VCaP (cell line): ENCODE data around the gene RAB9B.

ENCODE experiments used
- H3K27ac ChIP-seq: fragments of 450-650 bp; 2 replicates; pipeline ENCODE4 v1.5.1; 2017
- TF ChIP-seq, protein P1 (sequence below): fragments of 450-650 bp; conservative IDR thresholded peaks from 2 replicates; pipeline ENCODE4 v1.5.1; 2017; ENCODE audit warnings: mild to moderate bottlenecking, moderate library complexity

RAB9B gene

DNA sequence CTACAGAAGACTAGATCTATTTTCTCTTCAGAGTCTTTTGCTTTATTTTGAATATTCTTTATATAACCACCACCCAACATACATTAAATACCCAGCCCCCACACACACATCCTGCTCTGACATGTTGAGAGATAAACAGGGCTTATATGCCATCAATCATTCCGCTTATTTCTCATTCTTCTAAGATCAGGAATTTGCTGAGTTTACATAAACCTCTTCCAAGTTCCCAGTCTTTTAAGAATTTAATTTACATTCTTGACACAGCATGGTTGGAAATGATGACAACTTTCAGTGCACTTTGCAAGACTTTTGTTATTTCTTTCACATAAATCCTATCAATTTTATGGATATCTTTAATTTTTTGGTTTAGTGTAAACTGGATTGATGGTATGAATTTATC is 17.5 kb upstream of the RAB9B start:
- TF ChIP-seq, protein P1, sequence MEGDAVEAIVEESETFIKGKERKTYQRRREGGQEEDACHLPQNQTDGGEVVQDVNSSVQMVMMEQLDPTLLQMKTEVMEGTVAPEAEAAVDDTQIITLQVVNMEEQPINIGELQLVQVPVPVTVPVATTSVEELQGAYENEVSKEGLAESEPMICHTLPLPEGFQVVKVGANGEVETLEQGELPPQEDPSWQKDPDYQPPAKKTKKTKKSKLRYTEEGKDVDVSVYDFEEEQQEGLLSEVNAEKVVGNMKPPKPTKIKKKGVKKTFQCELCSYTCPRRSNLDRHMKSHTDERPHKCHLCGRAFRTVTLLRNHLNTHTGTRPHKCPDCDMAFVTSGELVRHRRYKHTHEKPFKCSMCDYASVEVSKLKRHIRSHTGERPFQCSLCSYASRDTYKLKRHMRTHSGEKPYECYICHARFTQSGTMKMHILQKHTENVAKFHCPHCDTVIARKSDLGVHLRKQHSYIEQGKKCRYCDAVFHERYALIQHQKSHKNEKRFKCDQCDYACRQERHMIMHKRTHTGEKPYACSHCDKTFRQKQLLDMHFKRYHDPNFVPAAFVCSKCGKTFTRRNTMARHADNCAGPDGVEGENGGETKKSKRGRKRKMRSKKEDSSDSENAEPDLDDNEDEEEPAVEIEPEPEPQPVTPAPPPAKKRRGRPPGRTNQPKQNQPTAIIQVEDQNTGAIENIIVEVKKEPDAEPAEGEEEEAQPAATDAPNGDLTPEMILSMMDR = no peak
- H3K27ac ChIP-seq = no peak overlapping the region

DNA sequence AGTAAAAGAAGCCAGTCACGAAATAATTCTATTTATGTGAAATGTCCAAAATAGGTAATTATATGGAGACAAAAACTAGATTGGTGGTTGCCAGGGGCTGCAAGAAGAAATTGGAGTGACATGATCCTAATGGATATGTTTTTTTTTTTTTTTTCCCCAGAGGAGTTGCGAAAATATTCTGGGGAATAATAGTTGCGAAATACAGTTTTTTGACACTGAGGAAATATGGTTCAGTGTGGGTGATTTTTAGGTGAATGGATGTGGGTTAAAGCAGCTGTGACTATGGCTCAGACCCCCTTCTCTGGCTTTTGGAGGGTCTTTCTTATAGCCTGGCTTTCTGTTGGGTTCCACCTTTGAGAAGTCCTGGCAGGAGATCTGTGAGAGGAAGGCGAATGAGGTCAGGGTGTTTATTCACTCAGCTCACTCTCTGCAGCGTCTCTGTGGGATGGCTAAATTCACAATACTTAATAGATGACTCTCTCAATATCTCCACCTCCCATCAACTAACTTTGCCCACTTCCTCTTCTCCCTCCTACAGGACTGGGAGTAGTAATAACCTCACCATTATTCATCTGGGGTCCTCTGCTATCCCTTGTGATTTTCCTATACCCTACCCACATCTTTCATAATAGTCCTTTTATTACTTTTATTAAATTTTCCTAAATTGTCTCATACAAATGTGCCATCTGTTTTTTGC is 15.3 kb upstream of the RAB9B start:
- TF ChIP-seq, protein P1 = no peak
- H3K27ac ChIP-seq = no peak overlapping the region

DNA sequence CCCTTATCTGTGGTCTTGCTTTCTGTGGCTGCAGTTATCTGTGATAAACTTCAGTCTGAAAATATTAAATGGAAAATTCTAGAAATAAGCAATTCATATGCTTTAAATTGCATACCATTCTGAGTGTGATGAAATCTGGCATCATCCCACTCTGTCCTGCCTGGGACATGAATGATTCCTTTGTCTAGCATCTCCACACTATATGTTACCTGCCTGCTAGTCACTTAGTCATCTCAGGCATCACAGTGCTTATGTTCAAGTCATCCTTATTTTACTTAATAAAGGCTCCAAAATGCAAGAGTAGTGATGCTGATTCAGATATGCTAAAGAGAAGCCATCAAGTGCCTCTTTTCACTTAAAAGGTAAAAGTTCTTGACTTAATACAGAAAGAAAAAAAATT is 14.3 kb upstream of the RAB9B start:
- H3K27ac ChIP-seq = no peak overlapping the region

DNA sequence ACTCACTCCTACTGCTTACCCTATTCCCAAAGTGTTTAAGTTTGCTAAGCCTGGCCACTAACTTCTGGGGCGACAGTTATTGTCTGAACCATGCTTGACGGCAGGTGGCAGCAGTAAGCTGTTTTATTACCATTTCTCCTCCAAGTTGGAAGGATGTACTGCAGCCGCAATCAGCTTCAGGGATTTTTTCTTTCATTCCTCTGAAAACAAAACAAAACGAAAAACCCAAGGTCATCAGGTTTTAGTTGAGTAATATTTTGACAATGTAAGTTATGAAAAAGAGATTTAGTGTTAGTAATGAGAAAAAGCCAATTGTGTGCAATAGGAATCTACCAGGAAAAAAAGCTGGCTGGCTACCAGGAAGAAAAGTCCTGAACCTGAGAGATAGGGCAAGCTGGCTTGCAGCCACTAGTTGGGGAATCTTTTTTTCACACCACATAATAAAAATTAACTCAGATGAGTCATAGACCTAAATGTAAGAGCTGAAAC is 13.2 kb upstream of the RAB9B start:
- TF ChIP-seq, protein P1 = peak; percentile 60
- no peak overlapping the region for H3K27ac ChIP-seq

More for the DNA sequence above, 14.3 kb upstream of the RAB9B start:
- TF ChIP-seq, protein P1 = no peak

DNA sequence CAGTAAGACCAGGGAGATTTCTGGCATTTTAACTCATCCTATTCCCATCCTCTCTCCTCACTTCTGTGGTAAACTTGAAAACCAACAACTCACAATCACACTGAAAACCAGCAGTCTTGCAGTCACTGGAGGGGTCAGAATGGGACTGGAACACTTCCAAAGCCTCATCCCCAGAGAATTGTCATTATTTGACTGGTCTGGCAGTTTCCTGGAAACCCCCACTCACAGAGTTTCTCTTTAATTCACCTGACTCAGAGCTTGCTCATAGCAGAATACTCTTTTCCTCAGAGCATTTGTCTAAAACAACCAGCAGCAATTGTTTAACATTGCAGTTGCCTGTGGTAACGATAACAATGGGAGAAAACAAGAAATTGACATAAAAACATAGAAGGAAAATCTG is 7.3 kb upstream of the RAB9B start:
- TF ChIP-seq, protein P1 = no peak
- no peak overlapping the region for H3K27ac ChIP-seq

DNA sequence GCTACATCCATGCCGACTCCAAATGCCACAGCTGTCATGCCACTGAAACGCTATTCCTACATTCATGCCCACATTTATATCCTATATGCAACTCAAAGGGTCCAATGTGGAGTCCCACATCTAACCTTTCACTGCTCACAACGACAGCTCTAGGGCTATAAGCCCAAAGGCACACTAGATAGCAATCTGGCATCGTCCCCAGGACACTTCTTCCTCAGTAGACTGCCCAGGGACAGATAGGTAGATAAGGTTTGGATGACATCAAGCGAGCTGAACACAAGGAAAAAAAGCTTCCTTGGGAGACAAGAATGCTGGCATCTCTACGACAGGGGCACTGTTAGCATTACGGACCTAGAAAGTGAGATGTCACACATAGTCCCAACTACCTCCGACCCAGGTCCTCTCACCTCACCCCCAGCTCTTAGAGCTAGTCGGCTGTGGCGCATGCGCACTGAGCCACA is 685 bp downstream of the RAB9B start:
- H3K27ac ChIP-seq = no peak overlapping the region
- TF ChIP-seq, protein P1 = no peak

DNA sequence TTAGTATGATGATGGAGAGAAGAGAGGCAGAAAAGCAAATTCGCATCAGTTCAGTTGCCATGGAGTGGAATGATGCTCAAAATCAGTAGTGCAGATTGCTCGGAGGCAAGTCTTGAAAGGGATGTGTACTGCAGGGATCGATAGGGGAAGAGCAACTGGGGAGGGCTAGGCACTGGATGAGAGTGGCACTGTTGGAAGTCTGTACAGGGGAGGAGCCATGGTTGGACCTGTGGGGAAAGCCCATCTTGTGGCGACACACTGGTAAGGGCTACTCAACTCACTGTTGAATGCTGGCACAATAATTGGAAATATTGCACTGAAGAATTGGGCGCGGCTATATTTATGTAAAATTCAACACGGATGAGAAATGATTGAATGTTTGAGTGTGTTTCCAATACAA is 1.2 kb downstream of the RAB9B start:
- H3K27ac ChIP-seq = no peak overlapping the region
- TF ChIP-seq, protein P1 = no peak
